ENCODE data around the gene AGTPBP1.

GRCh38 chr9:85523202-85523601, 218.6 kb downstream of the AGTPBP1 start:
- TF ChIP-seq POLR2A (IDR thresholded peaks at IDR 0.05) (no peak), EP300 (IDR thresholded peaks at IDR 0.05) (no peak)
- TF ChIP-seq, protein P1, sequence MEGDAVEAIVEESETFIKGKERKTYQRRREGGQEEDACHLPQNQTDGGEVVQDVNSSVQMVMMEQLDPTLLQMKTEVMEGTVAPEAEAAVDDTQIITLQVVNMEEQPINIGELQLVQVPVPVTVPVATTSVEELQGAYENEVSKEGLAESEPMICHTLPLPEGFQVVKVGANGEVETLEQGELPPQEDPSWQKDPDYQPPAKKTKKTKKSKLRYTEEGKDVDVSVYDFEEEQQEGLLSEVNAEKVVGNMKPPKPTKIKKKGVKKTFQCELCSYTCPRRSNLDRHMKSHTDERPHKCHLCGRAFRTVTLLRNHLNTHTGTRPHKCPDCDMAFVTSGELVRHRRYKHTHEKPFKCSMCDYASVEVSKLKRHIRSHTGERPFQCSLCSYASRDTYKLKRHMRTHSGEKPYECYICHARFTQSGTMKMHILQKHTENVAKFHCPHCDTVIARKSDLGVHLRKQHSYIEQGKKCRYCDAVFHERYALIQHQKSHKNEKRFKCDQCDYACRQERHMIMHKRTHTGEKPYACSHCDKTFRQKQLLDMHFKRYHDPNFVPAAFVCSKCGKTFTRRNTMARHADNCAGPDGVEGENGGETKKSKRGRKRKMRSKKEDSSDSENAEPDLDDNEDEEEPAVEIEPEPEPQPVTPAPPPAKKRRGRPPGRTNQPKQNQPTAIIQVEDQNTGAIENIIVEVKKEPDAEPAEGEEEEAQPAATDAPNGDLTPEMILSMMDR (IDR thresholded peaks at IDR 0.05), result no peak
